Sciatic nerve (tissue), 2 donors: Measurements from ENCODE around the gene LSM12. TPM values are rescaled to one million over a fixed set of nuclear protein-coding genes. Genes with fewer than 3 reads are reported as not detected.

ENCODE experiments used
- ATAC-seq: fragments of 200-7000 bp; cut with Tn5 transposase; one replicate; pipeline ENCODE4 v1.9.1; 2020; ENCODE audit warnings: mild to moderate bottlenecking, moderate library complexity
- DNase-seq: peaks from one replicate; pipeline ENCODE4 v3.0.0-alpha.2; 2020; ENCODE audit warnings: low spot score
- intact Hi-C: fragments of 100-400 bp; cut with DNase I; formaldehyde crosslinking; loops from one replicate; pipeline ENCODE4 v1.14.2; 2022
- total RNA-seq: library from RNA; stranded (reverse); fragmentation: NEBNext Ultra II Directional; extraction: Animal tissue kit (Norgen Biotek cat#: 25700); gene quantifications from one replicate; pipeline ENCODE4 v1.2.1, GENCODE V29; 2021
- donor health status: DM: no; HTN: no; CAD: no.
- donor health status: DM: no; HTN: no; CAD: no.

LSM12 gene
- total RNA-seq, 1 donor from 2014 or later: 32.5 TPM

DNA sequence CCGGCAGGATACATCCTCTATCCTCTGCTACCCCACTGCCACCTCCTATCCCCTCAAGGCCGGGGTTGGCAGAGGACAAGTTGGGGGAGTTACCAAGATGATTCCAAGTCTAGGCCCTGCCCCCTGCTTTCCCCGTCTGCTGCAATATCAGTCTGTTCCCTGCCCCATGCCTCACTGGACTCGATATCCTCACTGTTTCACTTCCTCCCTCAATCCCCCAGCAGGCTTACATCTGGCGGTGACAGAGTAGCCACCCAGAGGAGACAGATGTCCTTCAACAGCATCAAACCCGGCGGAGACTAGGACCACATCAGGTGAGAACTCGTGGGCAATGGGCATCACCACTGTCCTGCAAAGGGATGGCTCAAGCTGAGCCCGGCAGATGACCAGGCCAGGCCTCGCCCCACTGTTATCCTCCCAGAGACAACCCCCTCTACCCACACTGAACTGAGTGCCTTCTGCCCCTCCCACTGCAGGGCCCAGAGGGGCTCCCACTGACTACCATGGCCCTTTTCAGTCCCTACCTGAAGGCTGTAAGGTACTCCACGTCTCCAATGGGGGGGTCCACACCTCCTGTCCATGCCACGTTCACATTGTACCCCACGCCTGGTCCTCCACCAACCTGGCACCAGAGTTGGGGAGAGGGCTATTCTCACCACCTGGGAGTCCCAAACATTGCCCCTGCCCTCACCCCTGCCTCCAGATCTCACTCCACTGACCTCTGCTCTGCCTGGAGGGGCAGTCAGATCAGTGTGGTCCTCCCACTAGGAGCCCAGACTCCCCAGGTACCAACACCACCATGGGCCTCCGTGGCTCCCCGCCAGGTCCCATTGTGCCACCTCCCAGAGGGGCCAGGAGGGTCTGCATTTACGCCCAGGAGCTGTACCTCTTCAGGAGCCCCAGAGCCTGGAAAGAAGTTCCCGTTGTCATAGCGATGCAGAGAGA, 13.7 kb upstream of the LSM12 start:
- intact Hi-C loops: no loop called here
- ATAC-seq: no peak
- no peak for DNase-seq

GRCh38 chr17:44078412-44078811, 11.9 kb upstream of the LSM12 start:
- DNase-seq: no peak
- intact Hi-C loops: no loop called here
- ATAC-seq: no peak

DNA sequence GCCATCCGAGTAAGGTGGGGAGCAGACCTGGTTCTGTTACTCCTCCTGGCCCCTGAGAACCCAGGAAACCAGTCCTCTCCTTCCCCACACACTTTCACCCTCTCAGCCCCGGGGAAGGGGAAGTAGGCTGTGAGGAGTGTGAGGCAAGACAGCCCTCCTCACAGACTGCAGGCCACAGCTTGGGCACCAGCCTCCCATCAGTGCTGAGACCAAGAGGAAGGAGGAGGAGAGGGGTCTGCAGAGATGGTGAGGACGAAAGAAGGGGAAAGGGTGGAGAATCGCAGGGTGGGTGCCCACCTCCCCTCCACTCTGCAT, 11.1 kb upstream of the LSM12 start:
- DNase-seq (no peak), ATAC-seq (no peak)
- intact Hi-C loops: no loop called here

GRCh38 chr17:44076716-44077594, 10.5 kb upstream of the LSM12 start:
- DNase-seq (no peak), ATAC-seq (peak; percentile 7)
- intact Hi-C loops: no loop called here

DNA sequence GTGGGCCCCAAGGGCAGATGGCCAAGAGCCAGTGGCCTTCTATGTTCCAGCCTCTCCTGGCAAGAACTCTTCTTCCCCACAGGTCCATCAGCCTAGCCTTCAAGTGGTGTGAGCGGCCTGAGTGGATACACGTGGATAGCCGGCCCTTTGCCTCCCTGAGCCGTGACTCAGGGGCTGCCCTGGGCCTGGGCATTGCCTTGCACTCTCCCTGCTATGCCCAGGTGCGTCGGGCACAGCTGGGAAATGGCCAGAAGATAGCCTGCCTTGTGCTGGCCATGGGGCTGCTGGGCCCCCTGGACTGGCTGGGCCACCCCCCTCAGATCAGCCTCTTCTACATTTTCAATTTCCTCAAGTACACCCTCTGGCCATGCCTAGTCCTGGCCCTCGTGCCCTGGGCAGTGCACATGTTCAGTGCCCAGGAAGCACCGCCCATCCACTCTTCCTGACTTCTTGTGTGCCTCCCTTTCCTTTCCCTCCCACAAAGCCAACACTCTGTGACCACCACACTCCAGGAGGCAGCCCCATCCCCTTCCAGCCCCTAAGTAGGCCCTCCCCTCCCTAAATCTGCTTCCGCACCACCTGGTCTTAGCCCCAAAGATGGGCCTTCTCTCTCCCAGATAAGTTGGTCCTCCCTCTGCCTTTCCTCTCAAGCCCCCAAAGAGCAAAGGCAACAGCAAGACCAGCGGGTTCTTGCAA, 9.3 kb upstream of the LSM12 start:
- intact Hi-C loops: no loop called here
- DNase-seq (no peak), ATAC-seq (no peak)

GRCh38 chr17:44074911-44075285, 8.4 kb upstream of the LSM12 start:
- DNase-seq: no peak
- intact Hi-C loops: no loop called here
- no peak for ATAC-seq

DNA sequence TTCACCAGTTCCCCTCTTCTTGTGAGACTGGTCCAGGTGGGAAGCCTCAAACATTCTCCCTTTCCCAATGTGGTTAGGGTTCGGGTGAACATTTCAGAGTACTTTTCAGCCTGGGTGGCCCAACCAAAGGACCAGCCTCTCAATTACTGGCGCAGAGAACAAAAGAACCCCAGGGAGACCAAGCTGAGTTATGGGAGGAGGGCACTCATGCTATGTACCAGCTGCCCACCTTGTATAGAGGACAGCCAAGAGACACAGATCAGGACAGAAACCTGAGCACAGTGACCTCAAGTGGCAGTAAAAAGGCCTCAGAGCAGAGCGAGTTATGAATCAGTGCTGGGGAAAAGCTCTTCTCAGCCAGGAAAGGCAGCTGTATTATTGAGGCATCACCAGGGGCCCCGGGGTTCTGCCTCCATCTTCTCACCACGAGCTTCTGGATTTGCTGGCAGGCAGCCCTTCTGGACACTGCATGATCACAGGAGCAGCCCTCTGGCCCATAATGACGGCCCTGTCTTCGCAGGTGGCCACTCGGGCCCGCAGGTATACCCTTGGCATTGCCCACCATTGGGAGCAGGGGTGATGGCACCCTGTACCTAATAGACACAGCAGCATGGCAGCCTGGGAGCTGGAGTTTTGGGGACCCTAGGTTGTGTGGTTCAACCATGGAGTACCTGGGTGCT, 7.9 kb upstream of the LSM12 start:
- DNase-seq (no peak), ATAC-seq (no peak)
- intact Hi-C loops: no loop called here

- DNase-seq (no peak), ATAC-seq (no peak)
- intact Hi-C loops: no loop called here
Observed at GRCh38 chr17:44071772-44072171, 5.3 kb upstream of the LSM12 start.

DNA sequence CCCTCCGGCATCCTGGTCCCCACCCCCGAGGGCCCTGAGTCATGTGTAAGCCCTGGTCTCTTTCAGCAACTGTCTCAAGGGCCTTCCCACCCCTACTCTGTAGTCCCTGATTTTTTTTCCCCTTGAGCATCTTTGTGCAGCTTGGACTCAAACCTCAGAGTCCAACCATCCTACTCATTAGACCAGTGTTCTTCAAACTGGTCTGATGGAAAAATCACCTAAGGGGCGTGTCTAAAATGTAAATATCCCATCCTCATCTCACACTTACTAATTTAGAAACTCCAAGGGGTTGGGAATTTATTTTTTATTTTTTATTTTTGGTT, 4.7 kb upstream of the LSM12 start:
- intact Hi-C loops: no loop called here
- DNase-seq (no peak), ATAC-seq (no peak)

GRCh38 chr17:44070455-44071197, 4.2 kb upstream of the LSM12 start, which contains the start of gene G6PC3:
G6PC3 (plus strand) TSS chr17:44070735; CDS start chr17:44070966, 231 bp downstream.
- intact Hi-C loops: no loop called here
- ATAC-seq (peak; percentile 97), DNase-seq (peak; percentile 96)

GRCh38 chr17:44069974-44070454, 3.5 kb upstream of the LSM12 start:
- intact Hi-C loops: no loop called here
- ATAC-seq: no peak
- DNase-seq: no peak

- ATAC-seq (no peak), DNase-seq (no peak)
- intact Hi-C loops: no loop called here
Observed at GRCh38 chr17:44067545-44067940, 1.1 kb upstream of the LSM12 start.

DNA sequence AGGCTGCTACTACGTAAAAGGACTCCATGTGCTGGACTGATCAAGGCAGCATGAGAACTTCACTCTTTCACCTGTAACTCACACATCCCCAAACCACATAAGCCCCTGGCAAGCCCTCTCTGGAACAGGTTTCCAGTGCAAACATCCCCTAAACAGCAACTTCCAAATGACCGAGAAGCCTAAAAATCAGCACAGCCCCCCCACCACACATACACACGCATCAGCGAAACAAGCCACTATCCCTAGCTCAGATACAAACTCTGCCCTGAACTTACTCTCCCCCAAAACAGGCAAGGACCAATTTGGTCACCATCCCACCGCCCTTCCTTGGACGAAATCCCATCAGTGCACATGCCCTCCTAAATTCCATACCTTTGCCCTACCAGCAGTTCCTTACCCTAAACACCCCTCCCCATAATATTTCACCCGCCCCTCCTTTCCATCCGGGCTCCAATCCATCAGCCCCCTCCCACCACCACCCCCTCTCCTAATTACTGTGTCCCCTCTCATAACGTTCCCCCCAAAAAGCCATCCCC, 735 bp downstream of the LSM12 start:
- no peak for ATAC-seq
- DNase-seq: no peak
- intact Hi-C loops: no loop called here

DNA sequence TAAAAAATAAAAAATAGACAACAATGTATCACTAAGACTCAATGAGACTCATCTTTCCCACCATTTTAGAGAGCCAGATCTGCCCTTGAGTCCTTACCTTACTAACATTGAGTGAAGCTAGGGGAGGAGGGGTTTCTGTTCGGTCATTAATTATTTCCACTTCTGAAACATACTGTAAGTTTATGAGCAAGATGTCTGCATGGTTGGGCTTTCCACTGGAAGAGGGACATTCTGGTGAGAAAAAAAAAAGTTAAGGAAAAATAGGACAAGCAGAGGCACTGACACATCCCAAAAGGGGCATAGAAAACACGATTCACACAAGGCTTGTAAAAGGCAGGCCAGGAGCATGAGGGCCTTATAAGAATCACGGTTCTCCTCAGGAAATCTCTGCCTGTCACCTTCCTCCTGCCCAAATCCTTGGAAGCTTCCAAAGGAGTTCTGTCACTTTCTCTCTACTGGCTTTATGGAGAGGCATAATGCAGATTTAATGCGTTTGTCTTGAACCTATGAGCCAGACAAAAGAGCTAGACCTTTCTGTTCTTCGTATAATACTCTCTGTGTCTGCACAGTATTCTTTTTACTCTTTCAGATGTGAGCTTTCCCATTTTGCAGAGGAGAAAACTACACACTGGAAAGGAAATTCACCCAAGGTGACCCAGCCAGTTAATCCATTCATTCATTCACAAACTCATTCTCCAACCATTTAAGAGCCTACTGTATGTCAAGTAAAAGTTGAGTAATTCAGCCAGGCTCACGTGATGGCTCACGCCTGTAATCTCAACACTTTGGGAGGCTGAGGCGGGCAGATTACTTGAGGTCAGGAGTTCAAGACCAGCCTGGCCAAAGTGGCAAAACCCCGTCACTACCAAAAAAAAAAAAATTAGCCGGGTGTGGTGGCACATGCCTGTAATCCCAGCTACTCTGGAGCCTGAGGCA, 2.5 kb downstream of the LSM12 start:
- DNase-seq (no peak), ATAC-seq (no peak)
- intact Hi-C loops: no loop called here

- intact Hi-C loops: no loop called here
- ATAC-seq (no peak), DNase-seq (no peak)
Observed at GRCh38 chr17:44062871-44063270, 3.6 kb downstream of the LSM12 start.

GRCh38 chr17:44061446-44061845, 5.0 kb downstream of the LSM12 start:
- ATAC-seq (no peak), DNase-seq (no peak)
- intact Hi-C loops: no loop called here
